GM08714 (cell line): ENCODE results near the gene ZNG1F.
"Not testable (repeated sequence)": the region's sequence is repeated elsewhere in the genome, so short reads cannot be mapped to it uniquely, and the experiment has no call there.

Source experiments
- H3K4me3 ChIP-seq: fragments of 200-500 bp; sonication (Bioruptor generic); 2 replicates; pipeline ENCODE4 v1.5.1; 2014; ENCODE audit warnings: mild to moderate bottlenecking, low read length, inconsistent platforms

Gene ZNG1F

DNA sequence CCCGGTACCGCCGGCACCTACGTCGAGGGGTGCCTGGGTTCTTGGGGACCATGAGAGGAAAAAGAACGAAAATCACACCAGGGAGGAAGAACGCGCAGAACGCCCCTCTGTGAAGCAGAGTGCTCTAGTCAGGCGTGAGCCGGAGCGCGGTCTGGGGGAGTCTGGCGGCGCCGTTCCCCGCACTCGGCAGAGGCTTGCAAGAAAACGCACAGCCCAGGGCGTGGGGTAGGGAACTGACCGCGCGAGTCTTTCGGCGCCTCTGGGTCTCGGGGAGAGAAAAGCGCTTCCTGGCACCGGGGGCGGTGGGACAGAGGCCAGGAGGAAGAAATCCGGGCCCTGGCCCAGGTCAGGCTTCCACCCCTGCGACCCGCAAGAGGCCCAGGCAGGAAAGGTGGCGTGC, 65.3 kb downstream of the ZNG1F start:
- H3K4me3 ChIP-seq: not testable (repeated sequence)

DNA sequence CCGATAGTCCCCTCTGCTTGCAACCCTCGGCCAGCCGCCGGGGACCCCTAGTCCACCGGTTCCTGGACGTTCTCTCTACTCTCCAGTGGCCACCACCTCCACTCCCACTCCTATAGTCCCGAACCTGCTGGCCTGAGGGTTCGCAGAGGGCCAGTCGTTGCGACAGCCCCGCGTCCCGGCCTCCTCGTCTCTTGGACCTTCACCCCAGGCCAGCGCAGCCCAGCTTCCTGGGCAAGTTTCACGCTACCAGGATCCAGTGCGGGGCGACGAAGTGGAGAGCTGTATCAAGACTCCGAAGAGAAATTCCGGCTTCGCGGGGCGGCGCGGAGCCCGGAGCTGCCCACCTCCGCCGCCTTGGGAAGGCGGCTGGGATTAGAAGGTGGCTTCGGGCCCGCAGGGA, 65.7 kb downstream of the ZNG1F start:
- H3K4me3 ChIP-seq: not testable (repeated sequence)

DNA sequence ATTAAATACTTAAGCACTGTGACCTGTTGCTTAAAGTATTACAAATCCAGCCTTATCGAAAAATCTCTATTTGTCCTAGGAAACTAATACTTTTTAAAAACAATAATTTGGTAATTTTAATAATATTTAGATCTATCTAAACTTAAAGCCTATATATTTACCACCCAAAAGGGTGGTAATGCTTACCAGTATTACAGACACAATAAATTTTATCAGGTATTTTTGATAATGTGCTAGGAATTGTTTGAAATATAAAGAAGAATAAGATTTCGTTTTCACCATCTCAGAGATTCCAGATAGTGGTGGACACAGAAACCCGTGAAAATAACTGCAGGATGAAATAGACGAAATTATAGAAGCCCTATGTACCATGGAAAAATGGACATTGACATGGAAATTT, 68.4 kb downstream of the ZNG1F start:
- H3K4me3 ChIP-seq: not testable (repeated sequence)

DNA sequence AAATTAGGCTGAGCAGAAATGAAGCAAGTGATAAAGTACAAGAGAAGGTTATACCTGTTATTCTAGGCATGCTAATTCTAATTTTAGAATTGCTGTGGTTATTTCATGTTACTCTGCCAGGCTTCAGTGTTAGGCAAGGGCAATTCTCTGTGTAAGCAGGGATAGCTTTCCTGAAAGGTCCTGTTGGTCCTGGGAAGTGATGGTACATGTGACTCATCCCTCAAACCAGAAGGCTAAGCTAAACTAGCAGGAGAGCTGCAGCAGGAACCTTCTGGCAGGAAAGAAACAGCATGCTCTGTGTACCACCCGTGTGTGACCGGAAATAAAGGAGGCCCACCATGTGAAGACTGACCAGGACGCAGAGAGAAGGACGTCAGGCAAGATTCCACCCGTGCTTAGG, 69.4 kb downstream of the ZNG1F start:
- not testable (repeated sequence) for H3K4me3 ChIP-seq

DNA sequence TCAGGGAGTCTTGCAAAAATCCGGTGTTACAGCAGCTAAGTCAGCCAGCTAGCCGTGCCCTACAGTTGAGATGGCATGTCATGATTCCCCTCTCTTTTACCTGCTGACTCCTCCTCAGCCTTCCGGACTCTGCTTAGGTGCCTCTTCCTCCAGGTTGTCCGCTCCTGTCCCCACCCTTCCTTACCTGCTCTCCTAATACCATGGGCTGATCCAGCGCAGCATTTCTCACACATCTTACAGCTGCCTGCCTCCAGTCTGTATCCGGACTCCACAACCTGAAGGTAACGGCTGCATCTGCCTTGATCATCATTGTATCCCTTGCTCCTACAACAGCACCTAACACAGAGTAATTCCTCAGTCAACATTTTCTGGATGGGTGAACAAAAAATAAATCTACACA, 69.8 kb downstream of the ZNG1F start:
- not testable (repeated sequence) for H3K4me3 ChIP-seq

DNA sequence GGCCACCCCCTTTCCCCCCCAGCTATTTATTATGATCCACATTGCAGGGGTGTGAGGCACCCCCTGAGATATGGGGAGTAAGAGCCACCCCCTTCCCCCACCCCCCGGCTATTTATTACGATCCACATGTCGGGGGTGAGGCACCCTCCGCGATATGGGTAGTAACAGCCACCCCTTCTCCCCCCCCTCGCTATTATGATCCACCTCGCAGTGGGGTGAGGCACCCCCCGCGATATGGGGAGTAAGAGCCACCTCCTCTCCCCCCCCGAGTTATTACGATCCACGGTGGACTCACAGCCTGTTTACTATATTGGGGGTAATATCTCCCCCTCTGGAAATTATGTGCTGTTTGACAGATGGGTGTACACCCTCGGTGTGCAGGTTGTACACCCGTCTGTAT, 75.8 kb downstream of the ZNG1F start:
- not testable (repeated sequence) for H3K4me3 ChIP-seq

DNA sequence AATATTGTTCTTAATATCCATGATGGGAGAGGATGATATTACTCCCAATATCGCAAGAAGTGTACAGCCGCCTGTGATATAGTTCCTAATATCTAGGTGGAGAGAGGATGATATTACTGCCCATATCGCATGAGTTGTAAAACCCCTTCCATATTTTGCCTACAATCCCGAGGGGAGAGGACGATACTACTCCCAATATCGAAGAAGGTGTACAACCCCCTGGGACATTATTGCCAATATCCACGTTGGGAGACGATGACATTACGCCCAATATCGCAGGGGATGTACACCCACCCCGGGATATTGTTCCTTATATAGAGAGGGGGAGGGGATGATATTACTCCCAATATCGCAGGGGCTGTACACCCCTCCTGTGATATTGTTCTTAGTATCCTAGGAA, 77.7 kb downstream of the ZNG1F start:
- not testable (repeated sequence) for H3K4me3 ChIP-seq

DNA sequence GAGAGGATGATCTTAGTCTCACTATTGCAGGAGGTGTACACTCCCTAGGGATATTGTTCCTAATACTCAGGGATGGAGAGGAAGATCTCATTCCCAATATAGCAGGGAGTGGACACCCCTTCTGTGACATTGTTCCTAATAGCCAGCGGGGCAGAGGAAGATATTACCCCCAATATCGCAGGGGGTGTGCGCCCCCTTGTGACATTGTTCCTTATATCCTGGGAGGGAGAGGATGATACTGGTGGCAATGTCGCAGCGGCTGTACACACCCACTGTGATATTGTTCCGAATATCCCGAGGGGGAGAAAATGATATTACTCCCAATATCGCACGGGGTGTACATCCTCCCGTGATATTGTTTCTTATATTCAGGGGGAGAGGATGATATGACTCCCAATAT, 78.2 kb downstream of the ZNG1F start:
- H3K4me3 ChIP-seq: not testable (repeated sequence)

DNA sequence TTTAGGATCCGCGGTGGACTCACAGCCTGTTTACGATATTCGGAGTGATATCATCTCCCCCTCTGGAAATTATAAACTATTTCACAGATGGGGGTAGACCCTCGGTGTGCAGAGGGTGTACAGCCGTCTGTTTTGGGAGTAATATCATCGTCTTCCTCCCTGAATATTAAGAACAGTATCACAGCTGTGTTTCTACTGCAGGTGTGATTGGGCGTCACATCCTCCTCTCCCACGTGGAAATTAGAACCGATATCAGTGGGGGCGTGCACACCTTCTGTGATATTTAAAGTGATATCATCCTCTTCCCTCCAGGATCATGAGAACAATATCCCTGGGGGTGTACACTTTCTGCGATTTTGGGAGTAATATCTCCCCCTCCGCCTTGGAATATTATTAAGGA, 79.9 kb downstream of the ZNG1F start:
- H3K4me3 ChIP-seq: not testable (repeated sequence)

DNA sequence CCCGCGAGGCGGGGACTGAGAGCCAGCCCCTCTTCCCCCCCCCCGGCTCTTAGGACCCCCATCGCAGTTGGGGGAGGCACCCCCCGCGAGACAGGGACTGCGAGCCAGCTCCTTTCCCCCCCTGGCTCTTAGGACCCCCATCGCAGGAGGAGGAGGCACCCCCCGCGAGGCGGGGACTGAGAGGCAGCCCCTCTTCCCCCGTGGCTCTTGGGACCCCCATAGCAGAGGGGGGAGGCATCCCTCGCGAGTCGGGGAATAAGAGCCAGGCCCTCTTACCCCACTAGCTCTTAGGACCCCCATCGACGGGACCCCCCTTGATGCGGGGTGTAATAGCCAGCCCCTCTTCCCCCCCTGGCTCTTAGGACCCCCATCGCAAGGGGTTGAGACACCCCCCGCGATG, 80.3 kb downstream of the ZNG1F start:
- not testable (repeated sequence) for H3K4me3 ChIP-seq

DNA sequence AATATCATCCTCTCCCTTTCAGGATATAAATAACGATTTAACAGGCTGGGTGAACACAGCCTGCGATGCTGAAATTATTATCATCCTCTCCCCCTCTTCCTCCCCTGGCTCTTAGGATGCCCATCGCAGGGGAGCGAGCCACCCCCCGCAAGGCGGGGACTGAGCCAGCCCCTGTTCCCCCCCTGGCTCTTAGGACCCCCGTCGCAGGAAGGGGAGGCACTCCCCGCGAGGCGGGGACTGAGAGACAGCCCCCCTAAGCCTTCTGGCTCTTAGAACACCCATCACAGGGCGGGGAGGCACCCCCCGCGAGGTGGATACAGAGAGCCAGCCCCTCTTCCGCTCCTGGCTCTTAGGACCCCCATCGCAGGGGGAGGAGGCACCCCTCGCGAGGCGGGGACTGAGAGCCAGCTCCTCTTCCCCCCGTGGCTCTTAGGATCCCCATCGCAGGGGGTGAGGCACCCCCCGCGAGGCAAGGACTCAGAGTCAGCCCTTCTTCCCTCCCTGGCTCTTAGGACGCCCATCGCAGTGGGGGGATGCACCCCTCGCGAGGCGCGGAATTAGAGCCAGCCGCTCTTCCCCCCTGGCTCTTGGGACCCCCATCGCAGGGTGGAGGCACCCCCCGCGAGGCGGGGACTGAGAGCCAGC, 82.5 kb downstream of the ZNG1F start:
- not testable (repeated sequence) for H3K4me3 ChIP-seq

DNA sequence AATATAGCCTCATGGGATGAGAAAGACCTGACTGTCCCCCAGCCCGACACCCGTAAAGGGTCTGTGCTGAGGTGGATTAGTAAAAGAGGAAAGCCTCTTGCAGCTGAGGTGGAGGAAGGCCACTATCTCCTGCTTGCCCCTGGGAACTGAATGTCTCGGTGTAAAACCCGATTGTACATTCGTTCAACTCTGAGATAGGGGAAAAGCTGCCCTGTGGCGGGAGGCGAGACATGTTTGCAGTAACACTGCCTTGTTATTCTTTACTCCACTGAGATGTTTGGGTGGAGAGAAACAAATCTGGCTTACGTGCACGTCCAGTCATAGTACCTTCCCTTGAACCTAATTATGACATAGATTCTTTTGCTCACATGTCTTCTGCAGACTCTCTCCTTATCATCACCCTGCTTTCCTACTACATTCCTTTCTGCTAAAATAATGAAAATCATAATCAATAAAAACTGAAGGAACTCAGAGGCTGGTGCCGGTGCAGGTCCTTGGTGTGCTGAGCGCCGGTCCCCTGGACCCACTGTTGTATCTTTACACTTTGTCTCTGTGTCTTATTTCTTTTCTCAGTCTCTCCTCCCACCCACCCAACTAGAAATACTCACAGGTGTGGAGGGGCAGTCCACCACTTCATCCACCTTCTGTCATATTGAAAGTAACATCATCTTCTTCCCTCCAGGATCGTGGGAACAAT, 83.4 kb downstream of the ZNG1F start:
- H3K4me3 ChIP-seq: not testable (repeated sequence)

DNA sequence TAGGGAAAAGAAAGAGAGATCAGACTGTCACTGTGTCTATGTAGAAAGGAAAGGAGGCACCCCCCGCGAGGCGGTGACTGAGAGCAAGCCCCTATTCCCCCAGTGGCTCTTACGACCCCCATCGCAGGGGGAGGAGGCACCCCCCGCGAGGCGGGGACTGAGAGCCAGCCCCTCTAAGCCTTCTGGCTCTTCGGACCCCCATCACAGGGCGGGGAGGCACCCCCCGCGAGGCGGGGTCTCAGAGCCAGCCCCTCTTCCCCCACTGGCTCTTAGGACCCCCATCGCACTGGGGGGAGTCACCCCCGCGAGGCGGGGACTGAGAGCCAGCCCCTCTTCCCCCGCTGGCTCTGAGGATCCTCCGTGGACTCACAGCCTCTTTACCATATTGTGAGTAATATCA, 84.6 kb downstream of the ZNG1F start:
- not testable (repeated sequence) for H3K4me3 ChIP-seq

DNA sequence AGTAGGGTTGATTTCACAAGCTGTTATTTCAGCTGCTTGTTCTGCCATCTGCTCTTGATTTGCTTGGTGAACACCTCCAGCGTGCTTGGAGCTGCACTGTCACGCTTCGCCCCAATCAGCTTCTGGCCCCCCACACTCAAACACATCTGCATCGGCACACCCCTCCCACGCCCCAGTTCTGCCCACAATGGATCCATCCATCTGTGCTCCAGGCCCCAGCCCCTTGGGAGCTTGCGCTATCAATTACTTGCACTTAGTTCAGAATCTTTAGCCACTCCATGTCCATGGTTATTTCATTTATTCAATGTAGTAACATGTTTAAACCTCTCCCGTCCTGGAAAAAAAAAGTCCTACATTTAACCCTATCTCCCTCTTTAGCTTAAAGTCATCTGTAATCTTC, 88.6 kb downstream of the ZNG1F start:
- H3K4me3 ChIP-seq: not testable (repeated sequence)

DNA sequence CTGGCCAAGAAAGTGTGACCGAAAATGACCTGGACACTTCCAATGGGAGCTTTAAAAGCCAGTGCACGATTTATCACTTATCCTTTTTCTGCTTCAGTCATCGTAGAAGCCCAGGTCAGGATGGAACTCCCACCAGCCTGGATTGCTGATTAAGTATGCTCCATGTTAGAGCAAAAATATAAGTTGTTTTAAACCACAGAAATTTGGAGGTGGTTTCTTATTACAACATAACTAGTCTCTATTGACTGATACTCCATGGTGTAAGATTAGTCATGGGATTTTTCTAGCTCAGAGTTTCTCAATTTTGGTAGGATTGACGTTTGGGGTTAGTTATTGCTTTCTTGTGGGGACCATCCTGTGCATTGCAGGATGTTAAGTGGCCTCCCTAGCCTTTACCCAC, 90.4 kb downstream of the ZNG1F start:
- not testable (repeated sequence) for H3K4me3 ChIP-seq

DNA sequence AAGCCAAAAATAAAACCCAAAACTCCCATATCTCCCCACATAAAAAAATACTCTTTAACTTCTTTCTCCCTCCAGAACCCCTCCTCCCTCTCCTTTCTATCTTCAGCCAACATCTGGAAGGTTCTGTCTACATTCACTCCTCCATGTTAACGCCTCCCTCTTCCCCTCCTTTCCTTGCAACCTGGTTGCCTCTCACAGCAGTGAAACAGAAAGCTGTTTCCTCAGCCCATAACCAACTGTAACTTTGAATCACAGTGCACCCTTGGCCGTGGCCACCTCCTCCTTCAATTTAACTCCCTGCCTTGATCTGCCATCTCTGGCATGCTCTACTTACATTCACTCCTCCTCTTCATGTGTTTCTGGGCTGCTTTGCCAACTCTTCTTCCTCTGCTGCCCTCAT, 94.1 kb downstream of the ZNG1F start:
- not testable (repeated sequence) for H3K4me3 ChIP-seq

DNA sequence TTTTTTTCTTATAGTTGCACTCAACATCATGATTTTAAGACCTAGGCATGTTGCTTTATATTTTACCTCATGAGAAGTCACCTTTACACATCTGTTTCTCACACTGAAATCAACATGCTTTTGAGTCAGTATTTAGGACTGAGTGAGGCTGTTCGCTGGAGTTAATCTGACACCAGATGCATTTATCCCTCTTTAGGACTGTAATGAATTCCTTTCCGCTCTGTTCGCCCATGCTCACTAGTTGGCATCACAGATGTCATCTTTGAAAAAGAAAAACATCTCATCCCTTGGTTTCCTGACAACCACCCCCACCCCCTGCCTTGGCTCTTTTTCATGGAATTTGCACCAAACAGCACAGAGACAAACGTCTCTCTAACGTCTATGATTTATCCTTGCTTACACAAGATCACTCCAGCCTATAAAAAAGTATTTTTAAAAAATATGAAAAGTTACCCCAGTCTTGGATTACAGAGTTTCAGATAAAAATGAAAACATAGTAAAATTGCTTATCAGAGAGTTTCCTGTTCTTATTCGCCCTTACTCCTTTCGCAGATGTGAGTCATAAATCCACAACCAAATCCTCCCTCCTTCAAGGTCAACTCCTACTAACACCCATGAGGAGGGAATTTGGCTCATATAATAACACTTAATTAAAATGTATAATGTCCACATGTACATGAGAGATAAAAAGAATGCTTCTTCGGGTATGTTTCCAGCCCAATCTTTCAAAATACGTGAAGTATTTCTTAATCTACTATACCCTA, 94.9 kb downstream of the ZNG1F start:
- H3K4me3 ChIP-seq: not testable (repeated sequence)

DNA sequence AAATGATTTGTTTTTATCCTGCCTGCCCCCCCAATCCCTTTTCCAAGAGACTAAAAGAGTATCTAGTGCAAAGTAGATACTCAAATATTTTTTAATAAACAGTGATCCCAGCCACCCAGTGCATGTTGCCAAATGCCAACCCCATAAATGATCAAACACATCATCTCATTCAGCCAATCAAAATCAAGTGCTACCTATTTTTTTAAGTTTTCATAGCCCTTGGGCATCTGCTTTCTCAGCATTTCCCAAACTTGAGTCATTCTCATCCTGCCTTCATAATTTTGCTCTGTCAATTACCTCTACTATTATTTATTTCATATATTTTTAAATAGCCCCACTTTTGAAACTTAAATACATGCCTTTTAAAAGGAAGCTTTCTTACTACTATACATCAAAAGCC, 98.2 kb downstream of the ZNG1F start:
- not testable (repeated sequence) for H3K4me3 ChIP-seq

DNA sequence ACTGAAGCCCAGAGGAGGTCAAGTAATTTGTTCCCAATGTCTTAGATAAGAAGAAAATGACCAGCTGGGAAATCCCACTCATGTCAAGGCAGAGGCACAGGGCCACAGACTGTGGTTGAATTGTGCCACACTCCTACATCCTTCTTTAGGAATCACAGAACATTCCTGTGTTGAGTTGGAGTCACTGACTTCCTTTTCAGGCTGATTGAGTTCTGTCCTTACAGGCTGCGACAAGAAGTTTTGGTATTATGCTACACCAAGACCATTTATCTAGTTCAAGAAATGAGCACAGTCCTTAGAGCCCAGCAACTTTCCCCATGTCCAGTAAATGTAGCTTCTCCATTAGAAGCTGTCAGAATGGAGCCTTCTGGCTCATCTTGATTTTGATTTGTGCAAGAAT, 98.7 kb downstream of the ZNG1F start:
- not testable (repeated sequence) for H3K4me3 ChIP-seq

DNA sequence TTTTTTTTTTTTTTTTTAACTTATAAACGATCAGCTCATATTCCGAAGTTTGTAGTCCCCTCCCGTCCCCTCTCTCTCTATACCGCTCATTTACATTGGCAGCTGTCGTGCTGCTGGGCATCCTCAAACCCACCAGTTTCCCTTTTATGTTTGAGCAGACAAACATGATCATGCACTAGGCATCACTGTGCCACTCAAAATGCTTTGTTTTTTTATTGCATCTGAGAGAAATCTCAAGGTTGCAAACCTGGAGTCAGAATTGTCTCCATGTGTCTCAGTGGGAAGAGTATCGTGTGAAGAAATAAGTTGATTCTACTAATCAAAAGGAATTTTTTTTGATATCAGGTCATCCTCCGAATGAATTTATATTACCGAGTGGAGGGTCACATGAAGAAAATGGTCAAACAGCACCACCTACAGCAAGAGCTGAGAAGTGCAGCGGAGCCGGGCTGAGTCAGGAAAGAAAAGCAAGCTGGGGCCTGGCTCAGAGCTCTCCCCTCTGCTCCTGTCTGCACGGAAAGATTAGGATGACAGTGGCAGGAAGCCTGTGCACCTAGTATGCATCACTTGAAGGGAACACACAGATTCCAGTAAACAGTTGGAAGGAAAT, 100.6 kb downstream of the ZNG1F start:
- not testable (repeated sequence) for H3K4me3 ChIP-seq

DNA sequence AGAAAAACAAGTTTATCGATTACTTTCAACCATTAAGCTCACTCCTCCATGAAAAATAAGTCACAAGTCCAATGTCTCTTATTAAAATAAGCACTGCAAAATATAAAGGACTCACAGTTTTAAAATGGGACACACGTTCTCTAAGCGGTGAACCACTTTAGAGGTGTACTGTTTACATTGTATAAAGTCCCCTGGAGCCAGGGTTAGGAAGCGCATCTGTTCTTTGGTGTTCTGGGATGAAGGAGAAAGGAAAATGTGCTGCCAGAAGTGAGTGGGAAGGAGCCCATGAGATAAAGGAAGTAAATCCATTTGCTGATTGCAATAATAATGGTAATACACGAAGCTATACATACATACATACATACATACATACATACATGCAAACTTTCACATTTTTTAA, 101.2 kb downstream of the ZNG1F start:
- not testable (repeated sequence) for H3K4me3 ChIP-seq

DNA sequence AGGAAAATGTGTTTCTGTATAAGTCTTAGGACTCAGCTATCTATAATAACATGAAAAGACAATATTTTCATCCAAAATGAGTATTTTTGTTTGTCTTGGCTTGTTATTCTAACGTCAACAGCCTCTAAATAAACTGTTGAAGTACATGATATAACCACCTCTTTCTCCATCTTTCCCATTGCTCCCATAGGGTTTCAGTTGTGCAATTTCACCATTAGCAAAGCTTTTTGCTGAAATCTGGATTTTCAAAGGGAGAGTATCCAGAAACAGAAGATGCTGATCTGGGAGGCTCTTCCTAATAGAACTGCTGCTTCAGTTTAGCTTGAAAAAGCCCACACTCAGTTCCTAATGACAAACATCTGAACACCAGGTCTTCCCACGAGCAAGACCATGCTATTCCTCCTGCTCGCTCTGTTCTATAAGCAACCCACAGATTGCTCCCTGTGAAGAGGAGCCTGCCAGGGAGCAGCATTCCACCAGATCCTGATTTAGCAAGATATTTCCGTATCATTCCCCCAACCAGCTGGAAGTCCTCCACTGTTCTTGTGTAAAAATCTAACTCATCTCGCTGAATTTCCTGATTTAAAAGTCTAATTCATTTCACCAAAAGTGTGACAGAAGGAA, 101.8 kb downstream of the ZNG1F start:
- not testable (repeated sequence) for H3K4me3 ChIP-seq
